Coronary artery (tissue), 2 donors: Measurements from ENCODE around the gene CR1.

Experiments used
- DNase-seq: peaks from one replicate; pipeline ENCODE4 v3.0.0-alpha.2; 2017; ENCODE audit warnings: low spot score
- H3K27ac ChIP-seq, 2 donors: fragments of 200-600 bp; sonication (generic); one replicate each; pipeline ENCODE4 v1.5.1; 2016 to 2019
- H3K4me3 ChIP-seq: fragments of 200-600 bp; sonication (generic); 2 replicates; pipeline ENCODE4 v1.5.1; 2016; ENCODE audit warnings: mild to moderate bottlenecking, moderate library complexity
- TF ChIP-seq, protein P1 (sequence below): fragments of 200-600 bp; sonication (generic); IDR thresholded peaks from one replicate; pipeline ENCODE4 v1.5.1; 2019; ENCODE audit warnings: antibody characterized with exemption

Gene CR1

DNA sequence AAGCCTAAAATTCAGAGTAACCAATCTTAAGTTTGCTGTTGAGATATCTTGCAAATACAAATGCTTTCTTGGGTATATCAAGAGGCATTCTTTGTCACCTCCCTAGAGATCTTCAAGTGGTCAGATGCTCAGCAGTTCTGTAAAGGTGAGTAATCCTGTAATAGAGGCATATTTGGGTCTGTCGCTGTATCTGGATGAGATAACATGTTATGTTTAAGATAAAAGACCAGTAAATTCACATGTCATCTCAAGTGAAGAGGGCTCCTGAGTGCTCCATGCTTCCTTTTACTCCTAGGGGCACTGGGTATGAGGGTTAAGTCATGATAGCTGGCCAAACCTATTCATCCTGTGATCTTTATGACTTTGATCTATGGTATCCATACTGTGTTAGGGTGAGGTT is 34.3 kb upstream of the CR1 start:
- DNase-seq = no peak
- TF ChIP-seq, protein P1, sequence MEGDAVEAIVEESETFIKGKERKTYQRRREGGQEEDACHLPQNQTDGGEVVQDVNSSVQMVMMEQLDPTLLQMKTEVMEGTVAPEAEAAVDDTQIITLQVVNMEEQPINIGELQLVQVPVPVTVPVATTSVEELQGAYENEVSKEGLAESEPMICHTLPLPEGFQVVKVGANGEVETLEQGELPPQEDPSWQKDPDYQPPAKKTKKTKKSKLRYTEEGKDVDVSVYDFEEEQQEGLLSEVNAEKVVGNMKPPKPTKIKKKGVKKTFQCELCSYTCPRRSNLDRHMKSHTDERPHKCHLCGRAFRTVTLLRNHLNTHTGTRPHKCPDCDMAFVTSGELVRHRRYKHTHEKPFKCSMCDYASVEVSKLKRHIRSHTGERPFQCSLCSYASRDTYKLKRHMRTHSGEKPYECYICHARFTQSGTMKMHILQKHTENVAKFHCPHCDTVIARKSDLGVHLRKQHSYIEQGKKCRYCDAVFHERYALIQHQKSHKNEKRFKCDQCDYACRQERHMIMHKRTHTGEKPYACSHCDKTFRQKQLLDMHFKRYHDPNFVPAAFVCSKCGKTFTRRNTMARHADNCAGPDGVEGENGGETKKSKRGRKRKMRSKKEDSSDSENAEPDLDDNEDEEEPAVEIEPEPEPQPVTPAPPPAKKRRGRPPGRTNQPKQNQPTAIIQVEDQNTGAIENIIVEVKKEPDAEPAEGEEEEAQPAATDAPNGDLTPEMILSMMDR = no peak
- Histone ChIP-seq H3K27ac (no peak overlapping the region), H3K4me3 (no peak overlapping the region)

DNA sequence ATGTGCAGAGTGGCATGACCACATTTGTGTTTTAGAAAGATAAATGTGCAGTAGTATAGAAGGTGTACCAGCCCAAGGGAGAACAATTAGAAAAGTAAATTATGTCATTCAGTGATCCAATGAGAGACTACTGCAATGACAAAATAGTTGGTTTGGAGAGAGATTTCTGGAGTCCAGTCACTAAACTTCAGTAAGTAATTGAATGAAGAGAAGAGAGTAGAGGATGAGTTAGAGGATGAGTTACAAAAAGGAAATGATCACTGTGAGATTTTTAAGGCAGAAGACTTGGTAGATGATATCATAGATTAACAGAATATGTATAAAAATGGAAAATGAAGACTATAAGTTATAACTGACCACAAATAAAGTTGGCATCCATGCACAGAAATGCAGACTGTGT is 33.4 kb upstream of the CR1 start:
- no peak for DNase-seq
- Histone ChIP-seq H3K27ac (no peak overlapping the region), H3K4me3 (no peak overlapping the region)
- TF ChIP-seq, protein P1 = no peak

DNA sequence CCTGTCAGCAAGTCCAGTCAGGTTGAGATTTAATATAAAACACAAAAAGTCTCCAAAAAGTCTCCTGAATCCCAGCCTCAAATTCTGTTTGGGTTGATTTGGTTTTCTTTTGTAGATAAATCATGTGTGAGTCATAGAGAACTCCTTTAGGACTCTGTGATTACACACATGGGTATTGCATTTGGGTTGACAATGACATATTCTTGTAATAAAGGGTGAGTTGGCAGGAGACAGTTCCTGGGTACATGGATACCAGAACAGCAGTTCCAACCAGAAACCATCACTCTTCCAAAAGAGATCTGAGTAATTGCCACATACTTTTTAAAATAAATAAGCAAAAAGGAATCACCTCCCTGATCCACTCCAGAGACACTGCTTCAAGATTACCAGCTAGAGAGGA is 32.9 kb upstream of the CR1 start:
- H3K4me3 ChIP-seq = no peak overlapping the region
- DNase-seq = no peak
- H3K27ac ChIP-seq = no peak overlapping the region
- TF ChIP-seq, protein P1 = no peak

DNA sequence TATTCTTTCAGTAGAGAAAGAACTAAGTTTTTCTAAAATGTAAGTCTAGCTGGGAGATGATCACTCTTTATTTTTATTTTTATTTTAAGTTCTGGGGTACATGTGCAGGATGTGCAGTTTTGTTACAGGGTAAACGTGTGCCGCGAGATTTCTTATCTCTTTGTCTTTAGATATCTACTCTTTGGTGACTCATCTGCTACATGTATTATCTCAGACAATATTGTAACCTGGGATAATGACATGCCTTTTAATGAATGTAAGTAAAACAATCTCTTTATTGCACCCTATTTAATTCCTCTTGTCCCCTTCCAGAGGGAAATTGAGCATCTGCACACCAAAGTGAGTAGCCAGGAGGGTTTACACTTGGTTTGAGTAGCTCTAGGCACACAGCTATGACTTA is 32.4 kb upstream of the CR1 start:
- TF ChIP-seq, protein P1 = no peak
- no peak overlapping the region for H3K27ac ChIP-seq
- DNase-seq = no peak
- no peak overlapping the region for H3K4me3 ChIP-seq

DNA sequence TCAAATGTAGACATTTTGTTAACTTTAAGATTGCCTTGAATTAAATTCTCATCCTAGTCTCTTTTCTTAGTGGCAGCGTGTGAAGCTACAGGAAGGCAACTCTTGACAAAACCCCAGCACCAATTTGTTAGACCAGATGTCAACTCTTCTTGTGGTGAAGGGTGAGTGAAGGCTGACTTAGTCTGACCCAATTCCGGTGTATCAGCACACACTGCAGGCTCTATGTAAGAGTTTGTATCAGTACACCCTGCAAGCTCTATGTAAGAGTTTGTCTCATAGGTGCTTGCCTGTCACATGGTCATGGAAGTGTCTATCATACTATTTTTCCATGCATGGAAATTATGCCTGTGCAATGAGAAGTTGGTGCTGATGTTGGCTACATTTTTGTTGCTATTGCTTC is 25.0 kb upstream of the CR1 start:
- TF ChIP-seq, protein P1 = no peak
- H3K27ac ChIP-seq = no peak overlapping the region
- no peak overlapping the region for H3K4me3 ChIP-seq
- no peak for DNase-seq

DNA sequence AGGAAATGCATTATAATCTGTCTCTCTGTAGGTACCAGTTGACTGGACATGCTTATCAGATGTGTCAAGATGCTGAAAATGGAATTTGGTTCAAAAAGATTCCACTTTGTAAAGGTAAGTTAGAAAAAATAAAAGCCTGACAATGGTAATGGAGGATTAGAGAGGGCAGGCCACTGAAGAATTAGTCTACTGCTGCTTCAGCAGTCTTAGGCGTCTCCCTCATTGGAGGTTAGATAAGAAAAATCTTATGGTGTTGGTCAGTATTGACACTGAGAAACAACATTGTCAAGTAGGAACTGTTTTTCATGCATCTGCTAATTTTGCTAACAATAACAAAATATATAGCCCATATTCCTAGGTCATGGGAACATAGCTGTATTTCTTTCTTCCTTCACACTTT is 21.7 kb upstream of the CR1 start:
- Histone ChIP-seq H3K27ac (no peak overlapping the region), H3K4me3 (no peak overlapping the region)
- TF ChIP-seq, protein P1 = no peak
- DNase-seq = no peak

DNA sequence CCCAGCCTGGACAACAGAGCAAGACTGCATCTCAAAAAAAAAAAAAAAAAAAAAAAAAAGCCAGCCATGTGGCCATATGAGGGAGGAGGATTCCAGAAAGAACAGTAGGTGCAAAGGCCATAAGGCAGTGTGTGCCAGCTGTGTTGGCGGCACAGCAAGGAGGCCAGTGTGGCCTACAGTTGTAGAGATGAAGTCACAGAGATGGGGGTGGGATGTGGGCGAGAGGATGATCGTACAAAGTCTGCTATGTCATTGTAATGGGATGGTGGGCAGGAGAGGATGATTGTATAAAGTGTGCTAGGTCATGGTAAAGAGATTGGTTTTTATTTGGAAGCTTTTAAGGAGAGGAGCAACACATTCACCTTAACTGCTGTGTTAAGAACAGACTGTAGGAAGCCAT is 9.8 kb upstream of the CR1 start:
- Histone ChIP-seq H3K4me3 (no peak overlapping the region), H3K27ac (no peak overlapping the region)
- DNase-seq = no peak
- TF ChIP-seq, protein P1 = no peak
